Stimulated activated CD4-positive, alpha-beta T cell treated with anti-CD3 and anti-CD28 coated beads, Interleukin-1b, Interleukin-23, amount 100 ng/mL, for 48 hours (primary cell): Measurements from ENCODE around the gene BID.
A peak's percentile ranks its signal among the peaks of the same experiment; 100 is the strongest.

ENCODE experiments used
- DNase-seq: peaks from one replicate; pipeline ENCODE4 v3.0.0-alpha.2; 2020

The BID gene

DNA sequence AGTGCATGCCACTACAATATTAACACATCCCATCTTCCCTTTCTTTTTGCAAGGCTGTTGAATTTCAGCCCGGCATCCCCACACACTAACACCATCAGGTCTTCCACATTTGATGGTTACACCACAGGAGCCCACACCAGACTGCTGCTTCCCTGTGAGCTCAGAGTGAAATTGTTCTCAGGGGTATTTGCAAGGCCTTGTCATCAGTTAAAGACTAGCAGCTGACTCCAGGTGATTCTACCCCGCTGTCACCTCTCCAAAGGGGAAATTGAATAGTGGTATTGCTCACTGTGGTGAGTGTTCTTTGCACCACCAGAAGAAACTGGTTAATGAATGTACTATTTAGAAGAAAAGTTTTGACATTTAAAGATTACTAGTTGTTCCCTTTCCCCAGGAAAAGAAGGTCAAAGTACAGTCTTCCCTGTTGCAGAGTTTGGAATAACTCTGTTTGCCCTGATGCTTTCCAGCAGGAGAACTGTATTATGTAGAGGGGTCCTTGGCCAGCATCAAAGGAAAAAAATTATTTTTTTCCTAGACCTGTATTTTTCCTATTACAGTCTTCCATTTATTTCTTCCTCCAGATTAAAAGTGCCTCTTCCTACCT is 41.9 kb downstream of the BID start:
- no peak for DNase-seq

DNA sequence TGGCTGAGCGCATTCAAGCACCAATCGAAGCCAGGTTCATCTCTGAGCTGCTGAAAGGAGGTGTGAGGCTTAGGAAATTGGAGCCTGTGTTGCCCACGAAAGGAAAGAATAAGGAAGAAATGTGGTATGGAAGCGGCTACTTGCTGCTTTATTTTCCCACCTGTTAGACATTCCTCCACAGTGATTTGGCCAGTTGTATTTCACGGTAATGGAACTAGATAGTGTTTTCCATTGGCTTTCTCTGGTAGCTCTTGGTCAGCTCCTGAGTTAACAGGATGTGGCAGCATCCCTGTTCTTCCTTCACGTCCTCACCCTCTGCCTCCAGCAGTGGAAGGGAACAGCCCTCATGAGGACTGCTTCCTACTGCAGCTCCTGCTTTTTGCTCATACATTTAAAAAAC is 44.7 kb downstream of the BID start:
- DNase-seq: no peak

DNA sequence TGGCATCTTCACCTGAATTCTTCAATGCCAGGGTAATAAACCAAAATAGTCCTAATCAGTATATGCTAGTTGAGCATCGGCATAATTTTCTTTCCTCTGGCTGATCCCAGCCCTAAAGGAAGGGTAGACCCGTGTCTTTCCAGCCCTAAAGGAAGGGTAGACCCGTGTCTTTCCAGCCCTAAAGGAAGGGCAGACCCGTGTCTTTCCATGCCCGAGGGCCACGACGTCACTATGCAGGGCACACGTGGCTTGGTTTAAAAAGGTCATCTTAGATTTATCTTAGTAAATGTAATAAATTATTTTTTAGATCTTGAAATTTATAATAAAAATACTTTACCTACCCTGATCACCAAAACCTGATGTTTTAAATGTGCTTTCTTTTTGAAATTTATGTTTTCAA is 45.5 kb downstream of the BID start:
- no peak for DNase-seq

DNA sequence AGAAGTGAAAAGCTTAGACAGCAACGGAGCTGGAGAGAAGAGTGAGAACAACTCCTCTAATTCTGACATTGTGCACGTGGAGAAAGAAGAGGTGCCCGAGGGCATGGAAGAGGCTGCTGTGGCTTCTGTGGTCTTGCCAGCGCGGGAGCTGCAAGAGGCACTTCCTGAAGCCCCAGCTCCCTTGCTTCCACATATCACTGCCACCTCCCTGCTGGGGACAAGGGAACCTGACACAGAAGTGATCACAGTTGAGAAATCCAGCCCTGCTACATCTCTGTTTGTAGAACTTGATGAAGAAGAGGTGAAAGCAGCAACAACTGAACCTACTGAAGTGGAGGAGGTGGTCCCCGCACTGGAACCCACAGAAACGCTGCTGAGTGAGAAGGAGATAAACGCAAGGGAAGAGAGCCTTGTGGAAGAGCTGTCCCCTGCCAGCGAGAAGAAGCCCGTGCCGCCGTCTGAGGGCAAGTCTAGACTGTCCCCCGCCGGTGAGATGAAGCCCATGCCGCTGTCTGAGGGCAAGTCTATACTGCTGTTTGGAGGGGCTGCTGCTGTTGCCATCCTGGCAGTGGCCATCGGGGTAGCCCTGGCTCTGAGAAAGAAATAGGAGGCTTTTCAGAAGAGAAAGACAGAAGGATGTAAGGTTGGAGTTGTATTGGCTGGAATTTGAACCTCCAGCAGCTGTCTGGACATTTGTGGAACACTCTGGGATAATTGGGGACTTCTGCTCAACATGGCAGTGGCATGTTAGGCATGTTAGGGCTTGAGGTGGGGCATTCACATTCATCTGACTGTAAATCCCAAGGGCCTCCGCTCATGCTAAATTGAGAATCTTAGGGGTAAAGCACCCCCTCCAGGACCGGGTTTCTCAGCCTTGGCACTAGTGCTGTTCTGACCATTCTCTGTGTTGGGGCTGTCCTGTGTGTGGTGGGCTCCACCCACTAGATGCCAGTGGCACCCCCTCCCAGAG is 47.1 kb downstream of the BID start:
- DNase-seq: no peak

DNA sequence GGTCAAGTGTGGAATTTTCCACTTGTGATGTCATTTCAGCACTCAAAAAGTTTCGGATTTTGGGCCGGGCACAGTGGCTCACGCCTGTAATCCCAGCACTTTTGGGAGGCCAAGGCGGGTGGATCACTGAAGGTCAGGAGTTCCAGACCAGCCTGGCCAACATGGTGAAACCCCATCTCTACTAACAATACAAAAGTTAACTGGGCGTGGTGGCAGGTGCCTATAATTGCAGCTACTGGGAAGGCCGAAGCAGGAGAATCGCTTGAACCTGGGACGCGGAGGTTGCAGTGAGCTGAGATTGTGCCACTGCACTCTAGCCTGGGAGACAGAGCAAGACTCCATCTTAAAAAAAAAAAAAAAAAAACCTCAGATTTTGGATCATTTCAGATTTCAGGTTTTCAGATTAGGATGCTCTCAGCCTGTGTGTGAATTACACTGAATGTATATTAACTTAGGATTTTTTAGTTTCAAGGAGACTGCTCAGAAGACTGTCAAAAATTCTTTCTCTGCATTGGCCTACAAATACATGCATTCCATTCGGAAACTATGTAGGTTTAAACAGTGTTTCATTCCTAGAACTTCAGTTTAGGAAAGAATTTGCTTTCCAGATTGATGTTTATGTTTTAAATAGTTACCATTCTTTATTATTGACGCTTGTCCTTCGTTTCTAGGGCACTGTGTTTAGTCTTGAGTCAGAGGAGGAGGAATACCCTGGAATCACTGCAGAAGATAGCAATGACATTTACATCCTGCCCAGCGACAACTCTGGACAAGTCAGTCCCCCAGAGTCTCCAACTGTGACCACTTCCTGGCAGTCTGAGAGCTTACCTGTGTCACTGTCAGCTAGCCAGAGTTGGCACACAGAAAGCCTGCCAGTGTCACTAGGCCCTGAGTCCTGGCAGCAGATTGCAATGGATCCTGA is 48.0 kb downstream of the BID start:
- no peak for DNase-seq

DNA sequence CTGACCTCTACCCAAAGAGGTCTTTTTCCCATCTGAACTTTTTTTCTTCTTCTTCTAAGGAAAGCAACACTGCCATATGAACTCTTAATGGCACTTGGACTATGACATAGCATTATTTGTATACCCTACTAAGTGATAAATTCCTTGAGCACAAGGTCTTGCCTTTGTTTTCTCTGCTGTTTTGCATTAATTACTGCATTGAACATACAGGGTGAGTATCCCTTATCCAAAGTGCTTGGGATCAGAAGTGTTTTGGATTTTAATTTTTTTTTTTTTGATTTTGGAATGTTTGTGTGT is 48.8 kb downstream of the BID start:
- no peak for DNase-seq

DNA sequence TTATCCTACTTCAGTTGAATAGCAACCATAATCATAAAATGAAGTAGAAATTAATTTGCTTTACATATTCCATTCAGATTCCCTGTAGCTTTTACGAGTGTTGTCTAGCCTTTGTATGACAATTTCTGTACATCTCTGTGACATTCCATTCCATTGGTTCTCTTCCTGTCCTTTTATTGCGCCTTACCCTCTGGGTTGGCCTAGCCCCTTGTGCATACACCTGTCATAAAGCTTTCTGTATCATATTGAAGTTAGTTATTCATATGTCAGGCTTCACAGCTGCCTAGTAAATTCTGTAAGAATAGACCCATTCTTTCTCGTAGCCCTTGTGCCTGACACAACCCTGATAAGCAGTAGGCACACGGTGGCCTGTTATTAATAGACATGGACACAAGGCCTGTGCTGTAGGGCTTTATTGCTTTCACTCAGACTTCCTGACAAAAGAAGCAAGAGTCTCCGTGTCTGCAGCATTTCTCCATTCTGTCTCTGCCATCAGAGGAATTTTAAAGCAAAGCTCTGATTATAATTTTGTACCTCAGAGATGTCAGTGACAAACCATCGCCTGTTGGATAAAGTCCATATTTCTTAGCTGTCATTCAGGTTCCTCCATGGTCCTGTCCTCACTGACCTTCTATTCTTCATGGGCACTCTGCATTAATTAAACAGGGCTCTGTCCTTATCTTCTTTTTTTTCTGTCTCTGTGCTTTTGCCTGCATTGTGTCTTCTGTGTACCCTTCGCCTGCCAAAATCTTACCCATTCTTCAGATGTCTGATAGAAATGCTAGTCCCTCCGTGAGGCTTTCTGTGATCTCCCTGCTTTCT is 49.4 kb downstream of the BID start:
- DNase-seq: no peak

DNA sequence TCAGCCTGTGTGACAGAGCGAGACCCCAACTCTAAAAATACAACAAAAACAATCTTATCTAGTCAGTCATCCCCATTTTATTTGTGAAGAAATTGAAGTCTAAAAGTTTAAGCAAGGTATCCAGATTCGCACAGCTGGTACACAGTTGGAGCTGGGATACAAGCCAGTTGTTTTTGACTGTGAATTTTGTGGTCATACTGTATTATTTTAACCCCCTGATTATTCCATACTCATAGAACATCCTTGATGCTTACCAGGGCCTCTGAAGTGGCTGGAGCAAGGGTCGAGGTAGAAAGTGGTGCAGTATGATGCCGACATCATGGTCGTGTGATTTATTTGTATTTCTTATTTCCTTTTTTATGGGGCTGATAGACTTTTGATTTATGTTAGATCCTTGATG is 50.0 kb downstream of the BID start:
- no peak for DNase-seq

DNA sequence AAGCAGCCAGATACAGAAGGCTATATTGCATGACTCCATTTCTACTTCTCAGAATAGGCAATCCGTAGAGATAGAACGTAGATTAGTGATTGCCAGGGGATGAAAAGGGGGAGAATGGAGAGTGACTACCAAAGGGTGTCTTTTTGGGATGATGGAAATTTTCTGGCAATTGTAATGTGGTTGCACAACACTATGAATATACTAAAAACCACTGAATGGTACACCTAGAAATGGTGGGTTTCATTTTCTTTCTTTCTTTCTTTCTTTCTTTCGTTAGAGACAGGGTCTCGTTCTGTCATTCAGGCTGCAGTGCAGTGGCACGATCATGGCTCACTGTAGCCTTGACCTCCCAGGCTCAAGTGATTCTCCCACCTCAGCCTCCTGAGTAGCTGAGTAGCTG is 54.4 kb downstream of the BID start:
- no peak for DNase-seq

DNA sequence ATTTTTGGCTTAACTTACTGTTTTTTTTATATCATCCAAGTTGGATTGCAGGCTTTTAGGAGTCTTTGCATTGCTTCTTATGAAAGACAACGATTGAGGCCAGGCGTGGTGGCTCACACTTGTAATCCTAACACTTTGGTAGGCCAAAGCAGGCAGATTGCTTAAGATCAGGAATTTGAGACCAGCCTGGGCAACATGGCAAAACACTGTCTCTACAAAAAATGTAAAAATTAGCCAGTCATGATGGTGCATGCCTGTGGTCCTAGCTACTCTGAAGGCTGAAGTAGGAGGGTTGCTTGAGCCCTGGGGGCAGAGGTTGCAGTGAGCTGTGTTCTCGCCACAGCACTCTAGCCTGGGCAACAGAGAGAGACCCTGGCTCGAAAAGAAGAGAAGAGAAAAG is 56.6 kb downstream of the BID start:
- DNase-seq: no peak

DNA sequence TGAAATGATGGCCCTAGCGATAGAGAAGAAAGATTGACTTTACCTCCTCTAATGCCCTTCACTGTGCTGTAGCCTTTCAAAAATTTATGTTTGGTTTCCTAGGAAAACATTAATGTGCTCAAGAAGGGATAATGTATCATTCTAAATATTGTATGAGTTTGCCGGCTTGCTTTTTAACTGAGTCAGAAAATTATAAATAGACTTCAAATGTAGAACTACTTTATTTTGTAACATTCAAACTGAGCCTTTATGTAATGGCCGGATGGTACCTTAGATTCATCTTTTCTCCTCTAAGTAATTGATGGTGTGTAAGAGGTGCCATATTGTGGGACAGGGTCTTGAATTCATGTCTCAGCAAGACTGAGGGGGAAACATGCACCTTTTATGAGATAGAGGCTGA is 57.7 kb downstream of the BID start:
- no peak for DNase-seq

DNA sequence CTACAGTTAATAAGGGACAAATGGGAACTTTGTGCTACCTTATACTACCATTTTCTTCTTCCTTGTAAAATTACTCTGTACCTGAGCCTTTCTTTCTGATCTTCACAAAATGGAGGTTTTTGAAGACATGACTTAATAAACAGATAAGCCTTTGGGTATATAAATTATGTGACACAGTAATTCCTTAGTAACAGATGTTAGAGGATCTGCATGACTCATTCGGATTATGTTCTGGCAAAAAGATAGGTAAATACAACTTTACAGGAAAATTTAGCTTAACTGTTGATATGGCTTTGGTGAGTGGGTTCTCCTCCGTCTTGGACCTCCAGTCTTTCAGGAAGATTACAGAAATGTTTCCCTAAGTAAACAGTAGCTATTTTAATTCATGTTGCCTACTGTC is 61.8 kb downstream of the BID start:
- no peak for DNase-seq

DNA sequence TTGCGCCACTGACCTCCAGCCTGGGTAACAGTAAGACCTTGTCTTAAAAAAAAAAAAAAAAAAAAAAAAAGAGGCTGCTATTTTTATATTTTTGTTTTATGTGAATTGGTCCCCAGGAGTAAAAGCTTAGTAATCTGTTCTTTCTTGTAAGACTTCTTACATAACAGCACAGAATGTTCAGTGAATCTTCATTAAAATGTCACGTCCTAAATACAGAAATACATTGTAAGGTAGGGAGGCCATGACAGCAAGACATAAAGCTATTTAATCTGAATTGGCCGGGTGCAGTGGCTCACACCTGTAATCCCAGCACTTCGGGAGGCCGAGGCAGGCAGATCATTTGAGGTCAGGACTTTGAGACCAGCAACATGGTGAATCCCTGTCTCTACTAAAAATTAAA is 64.2 kb downstream of the BID start:
- no peak for DNase-seq

DNA sequence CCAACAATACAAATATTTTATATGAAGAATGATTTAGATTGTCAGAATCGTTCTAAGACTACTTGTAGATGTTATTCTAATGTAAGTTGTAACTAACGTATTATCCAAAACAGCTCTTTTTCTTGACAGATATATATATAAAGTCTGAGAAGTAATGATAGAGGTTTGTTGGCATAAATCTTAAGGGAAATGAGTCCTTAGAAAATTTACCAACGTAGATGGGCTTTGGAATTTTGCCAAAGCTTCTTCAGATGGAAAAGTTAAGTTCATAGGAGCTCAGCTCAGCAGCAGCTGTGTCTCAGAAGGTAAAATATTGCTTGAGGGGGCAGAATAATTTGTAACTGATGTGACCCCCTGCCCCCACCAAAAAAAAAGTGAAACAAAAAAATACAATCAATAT is 66.7 kb downstream of the BID start:
- no peak for DNase-seq

DNA sequence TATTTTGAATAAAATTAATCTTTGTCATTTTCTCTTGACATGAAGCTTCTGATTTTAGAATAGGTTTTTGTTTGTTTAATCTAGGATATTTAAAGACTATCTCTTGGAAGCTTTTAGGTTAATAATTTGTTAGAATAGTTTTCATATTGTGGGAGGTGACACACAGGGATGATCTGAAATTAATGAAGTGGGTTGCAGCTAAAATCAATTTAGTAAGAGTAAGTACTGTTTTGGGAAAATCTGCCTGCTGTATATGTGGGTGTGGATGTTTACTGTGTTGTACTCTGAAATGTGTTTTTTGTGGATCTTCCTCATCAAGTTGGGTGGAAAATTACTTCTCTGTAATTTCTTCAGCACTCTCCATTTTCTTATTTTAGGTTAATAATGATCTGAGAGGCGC is 67.3 kb downstream of the BID start:
- no peak for DNase-seq

DNA sequence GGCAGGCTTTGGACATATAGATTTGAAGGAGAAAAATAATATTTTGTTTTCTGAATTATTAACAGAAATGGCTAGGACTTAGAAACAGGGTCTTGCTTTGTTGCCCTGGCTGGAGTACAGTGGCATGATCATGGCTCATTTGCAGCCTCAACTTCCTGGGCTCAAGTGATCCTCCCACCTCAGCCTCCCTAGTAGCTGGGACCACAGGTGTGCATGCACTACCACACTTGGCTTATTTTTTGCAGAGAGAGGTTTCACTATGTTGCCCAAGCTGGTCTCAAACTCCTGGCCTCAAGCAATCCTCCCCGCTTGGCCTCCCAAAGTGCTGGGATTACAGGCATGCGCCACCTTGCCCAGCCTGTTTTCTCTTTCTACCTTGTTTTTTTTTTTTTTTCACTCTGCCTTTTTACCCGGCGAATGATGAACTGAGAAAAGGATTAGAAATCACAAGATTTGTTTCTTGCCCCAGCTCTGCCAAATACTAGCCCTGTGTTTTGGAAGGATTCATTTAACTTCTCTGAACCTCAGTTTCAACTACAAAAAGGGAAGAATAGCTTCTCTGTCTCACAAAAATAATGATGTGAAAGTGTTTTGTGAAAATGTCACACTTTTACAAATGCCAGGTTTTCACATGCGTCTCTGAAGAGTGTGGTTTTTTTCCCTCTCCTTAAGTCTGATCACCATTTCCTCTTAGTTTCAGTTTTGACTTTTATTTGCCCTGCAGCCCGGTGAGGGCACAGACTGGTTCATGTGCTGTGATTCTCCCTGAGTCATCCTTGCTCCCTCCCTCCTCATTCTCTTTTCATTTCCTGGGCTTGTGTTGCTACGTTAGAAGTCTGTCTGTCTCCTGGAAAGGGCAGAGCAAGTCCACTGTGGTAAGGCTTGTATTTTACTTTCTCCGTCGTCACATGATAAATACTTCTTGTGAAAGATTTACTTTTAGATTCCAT is 68.0 kb downstream of the BID start:
- DNase-seq: peak; percentile 63

DNA sequence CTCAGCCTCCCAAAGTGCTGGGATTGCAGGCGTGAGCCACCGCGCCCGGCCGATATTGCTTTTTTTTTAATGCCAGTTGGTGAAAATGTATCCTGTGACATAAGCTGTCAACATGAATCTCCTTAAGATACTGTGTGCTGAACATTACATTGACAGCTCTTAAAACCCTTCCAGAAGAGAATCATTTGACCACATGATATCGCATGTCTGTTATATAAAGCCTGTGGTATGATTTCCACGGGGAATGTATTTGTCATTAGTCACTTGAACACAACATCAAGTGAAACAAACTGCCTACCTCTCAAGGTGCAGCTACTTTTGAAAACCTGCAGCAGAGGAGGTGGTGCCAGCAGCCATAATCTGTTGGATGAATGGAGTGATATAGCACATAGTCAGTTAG is 68.7 kb downstream of the BID start:
- no peak for DNase-seq

DNA sequence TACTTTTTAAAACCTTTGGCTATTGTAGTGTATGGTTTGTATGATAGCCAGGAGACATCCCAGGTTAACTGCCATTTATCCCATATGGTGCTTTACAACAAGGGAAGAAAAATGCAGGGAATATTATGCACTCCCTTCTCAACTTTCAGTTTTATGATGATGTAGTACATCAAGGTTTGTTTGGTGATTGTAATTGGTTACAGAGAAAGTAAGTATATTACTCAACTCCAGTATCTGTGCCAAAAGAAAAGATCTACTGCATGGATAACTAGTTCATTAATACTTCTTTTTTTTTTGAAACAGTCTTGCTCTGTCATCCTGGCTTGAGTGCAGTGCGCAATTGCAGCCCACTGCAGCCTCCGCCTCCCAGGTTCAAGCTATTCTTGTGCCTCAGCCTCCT is 70.5 kb downstream of the BID start:
- DNase-seq: no peak

DNA sequence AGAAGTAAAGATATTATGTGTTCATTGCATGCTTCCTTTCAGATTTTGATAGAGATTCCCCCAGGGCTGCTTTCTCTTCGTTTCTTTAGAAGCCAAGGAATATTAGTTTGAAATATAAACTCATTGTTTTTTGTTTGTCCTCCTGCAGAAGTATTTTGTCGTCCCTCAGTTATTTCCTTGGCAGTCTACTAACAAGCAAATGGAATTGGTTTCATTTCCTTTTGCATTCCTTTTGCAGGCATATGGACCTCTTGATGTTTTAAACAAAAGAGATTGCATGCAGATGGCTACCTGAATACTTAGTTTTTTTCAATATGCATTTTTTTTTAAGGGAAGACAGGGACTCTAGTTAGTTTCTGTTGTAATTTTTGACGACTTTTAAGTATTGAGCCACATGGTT is 73.5 kb downstream of the BID start:
- DNase-seq: no peak

DNA sequence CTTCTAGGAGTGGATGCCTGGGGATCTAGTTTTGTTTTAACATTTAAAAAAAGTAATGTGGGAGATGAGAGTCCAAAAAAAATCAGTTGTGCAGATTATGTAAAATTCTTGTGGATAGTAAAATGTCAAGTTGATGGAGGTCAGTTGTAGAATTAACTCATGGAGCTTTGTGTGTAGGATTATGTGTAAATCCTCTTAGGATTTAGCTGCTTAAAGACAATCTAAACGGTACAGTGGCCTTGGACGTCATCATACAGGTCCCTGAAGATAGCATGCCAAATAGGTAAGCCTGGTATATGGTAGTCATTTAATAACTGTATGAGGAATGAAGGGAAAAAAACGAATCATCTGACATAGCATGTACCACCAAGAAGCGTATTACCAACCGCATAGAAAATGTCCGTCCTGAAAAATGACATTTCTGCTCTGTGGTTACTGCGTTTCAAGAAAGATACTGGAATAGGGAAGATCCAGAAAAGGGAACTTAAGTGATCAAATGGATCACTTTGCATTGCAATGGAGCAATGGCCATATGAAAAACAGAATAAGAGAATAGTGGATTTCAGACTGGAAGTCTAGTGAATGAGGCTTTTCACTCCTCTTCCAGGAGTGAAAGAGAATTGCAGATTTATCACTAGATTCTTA is 74.5 kb downstream of the BID start:
- no peak for DNase-seq

DNA sequence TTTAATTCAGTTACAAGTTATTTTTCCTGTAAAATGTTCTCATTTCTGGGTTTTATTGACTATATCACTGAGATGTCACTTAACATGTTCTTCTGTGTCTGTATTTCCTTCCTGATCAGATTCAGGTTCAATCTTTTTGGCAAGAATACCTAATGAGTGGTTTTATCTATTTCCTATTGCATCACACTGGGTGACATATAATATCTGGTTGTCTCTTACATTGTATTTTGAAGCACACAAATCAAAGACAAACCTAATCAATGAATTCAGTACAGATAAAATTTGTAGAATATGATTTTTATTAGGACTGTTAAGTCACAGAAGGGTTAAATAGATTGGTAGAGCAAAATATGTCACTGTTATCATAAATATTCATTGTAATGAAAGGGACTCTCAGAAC is 75.3 kb downstream of the BID start:
- no peak for DNase-seq
